ENCODE results near the gene MGAT5B. TPM values are rescaled to one million over a fixed set of nuclear protein-coding genes. Genes with fewer than 3 reads are reported as not detected.

The MGAT5B gene
- total RNA-seq, 6 experiments from 2014 or later: 0.16 TPM; not detected in 5

DNA sequence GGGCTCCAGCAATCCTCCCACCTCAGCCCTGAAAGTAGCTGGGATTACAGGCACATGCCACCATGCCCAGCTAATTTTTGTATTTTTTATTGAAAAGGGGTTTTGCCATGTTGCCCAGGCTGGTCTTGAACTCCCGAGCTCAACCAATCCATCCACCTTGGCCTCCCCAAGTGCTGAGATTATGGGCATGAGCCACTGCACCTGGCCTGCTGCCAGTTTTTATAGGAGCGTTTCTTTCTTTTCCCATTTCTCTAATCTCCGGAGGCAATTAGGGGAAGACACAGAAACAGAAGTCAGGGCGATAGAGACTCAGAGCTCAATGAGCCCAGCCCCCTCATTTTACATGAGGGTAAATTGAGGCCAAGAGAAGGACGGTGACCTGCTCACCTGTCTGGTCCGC, 10.4 kb downstream of the MGAT5B start:
- Histone ChIP-seq H3K4me1 (no peaks in the 10 kb centered on the region), H3K27me3 (no peaks in the 10 kb centered on the region), H3K27ac (no peak overlapping the region), H3K4me3 (no peak overlapping the region), H3K9me3 (no peaks in the 10 kb centered on the region), H3K36me3 (no peaks in the 10 kb centered on the region)
- intact Hi-C loops (cut with DNase I): loop anchor here in 1 of 2 donors (10.0 kb wide), 1 partner anchor 376 kb away; no protein-coding TSS in a partner anchor
- no peak for DNase-seq
- no peak for ATAC-seq
- TF ChIP-seq, protein P1, sequence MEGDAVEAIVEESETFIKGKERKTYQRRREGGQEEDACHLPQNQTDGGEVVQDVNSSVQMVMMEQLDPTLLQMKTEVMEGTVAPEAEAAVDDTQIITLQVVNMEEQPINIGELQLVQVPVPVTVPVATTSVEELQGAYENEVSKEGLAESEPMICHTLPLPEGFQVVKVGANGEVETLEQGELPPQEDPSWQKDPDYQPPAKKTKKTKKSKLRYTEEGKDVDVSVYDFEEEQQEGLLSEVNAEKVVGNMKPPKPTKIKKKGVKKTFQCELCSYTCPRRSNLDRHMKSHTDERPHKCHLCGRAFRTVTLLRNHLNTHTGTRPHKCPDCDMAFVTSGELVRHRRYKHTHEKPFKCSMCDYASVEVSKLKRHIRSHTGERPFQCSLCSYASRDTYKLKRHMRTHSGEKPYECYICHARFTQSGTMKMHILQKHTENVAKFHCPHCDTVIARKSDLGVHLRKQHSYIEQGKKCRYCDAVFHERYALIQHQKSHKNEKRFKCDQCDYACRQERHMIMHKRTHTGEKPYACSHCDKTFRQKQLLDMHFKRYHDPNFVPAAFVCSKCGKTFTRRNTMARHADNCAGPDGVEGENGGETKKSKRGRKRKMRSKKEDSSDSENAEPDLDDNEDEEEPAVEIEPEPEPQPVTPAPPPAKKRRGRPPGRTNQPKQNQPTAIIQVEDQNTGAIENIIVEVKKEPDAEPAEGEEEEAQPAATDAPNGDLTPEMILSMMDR (IDR thresholded peaks at IDR 0.05): no peak
- WGBS (ENCODE audit: insufficient coverage, low coverage, low lambda C conversion rate, missing lambda C conversion rate): 47% methylated on average over 5 of the region's 6 CpGs

DNA sequence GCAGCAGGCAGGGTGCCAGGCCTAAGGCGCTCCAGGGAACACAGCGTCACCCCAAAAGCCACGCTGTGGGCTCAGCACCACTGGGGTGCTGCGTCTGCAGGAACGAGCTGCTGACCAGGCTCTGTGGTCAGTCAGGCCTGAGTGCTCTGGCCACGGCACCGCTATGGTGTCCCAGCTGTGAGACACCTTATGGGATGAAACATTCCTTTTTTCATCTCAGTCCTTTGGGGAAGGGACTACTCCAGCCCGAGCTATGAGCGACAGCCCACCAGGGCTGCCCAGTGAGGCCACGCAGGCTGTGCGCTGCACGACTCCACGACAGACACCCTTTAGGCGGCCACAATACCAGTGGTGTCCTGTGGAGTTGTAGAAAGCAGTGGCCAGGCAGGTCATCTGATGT, 11.1 kb downstream of the MGAT5B start:
- no peaks in the 10 kb centered on the region for H3K9me3 ChIP-seq
- no peak for TF ChIP-seq POLR2A (IDR thresholded peaks at IDR 0.05)
- TF ChIP-seq, protein P1 (IDR thresholded peaks at IDR 0.05): no peak
- H3K36me3 ChIP-seq: no peaks in the 10 kb centered on the region
- no peaks in the 10 kb centered on the region for H3K27me3 ChIP-seq
- H3K27ac ChIP-seq: no peak overlapping the region
- no peak for ATAC-seq
- intact Hi-C loops (cut with DNase I): loop anchor here in 1 of 2 donors (10.0 kb wide), 1 partner anchor 376 kb away; no protein-coding TSS in a partner anchor
- H3K4me3 ChIP-seq: no peak overlapping the region
- DNase-seq: no peak
- no CpG with 5 or more reads among the region's 14 CpGs for WGBS (ENCODE audit: insufficient coverage, low coverage, low lambda C conversion rate, missing lambda C conversion rate)
- H3K4me1 ChIP-seq: no peaks in the 10 kb centered on the region

DNA sequence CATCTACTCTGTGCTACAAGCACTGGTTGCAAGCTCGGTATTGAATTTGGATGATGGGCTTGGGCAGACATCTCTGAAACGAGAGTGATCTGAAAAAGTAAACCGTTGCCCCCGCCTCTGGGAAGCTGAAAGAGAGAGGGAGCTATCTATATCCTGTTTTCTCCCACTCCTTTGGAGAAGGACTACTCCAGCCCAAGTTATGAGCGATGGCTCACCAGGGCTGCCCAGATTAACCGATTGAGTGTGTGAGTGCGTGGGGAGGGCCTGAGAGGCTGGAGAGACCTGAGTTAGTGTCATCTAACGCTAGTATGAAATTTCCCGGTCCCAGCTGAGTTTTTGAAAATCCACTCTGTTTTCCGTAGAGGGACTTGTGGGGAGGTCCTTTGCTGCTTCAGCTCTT, 11.5 kb downstream of the MGAT5B start:
- H3K4me1 ChIP-seq: no peaks in the 10 kb centered on the region
- H3K4me3 ChIP-seq: no peak overlapping the region
- no peaks in the 10 kb centered on the region for H3K9me3 ChIP-seq
- no peak for ATAC-seq
- 40% methylated on average over 9 of the region's 10 CpGs for WGBS (ENCODE audit: insufficient coverage, low coverage, low lambda C conversion rate, missing lambda C conversion rate)
- H3K27ac ChIP-seq: no peak overlapping the region
- no peaks in the 10 kb centered on the region for H3K36me3 ChIP-seq
- intact Hi-C loops (cut with DNase I): loop anchor here in 1 of 2 donors (10.0 kb wide), 1 partner anchor 375 kb away; no protein-coding TSS in a partner anchor
- no peaks in the 10 kb centered on the region for H3K27me3 ChIP-seq
- TF ChIP-seq POLR2A (IDR thresholded peaks at IDR 0.05): no peak
- TF ChIP-seq, protein P1 (IDR thresholded peaks at IDR 0.05): no peak
- no peak for DNase-seq

DNA sequence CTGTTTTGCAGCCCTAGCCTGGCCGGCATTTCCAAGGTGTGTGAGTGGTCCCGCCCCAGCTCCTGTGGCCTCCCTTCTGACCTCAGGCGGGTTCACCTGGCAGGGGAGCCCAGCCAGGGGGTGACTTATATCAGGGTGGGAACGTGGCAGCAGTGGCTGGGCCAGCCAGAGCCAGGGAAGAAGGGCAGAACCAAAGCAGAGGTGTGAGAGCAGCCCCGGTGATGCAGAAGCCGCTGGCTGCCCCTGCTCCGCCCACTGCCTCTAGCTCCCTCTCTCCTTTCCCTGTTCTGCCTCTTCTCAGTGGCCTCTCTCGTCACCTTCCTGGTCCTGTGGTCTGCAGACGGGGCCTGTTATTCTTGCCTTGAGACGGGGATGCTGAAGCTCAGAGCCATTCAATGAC, 12.1 kb downstream of the MGAT5B start:
- ATAC-seq: no peak
- H3K36me3 ChIP-seq: no peaks in the 10 kb centered on the region
- no peak overlapping the region for H3K4me3 ChIP-seq
- H3K27ac ChIP-seq: no peak overlapping the region
- TF ChIP-seq, protein P1 (IDR thresholded peaks at IDR 0.05): no peak
- TF ChIP-seq POLR2A (IDR thresholded peaks at IDR 0.05): no peak
- WGBS (ENCODE audit: insufficient coverage, low coverage, low lambda C conversion rate, missing lambda C conversion rate): 5% methylated on average over 6 of the region's 10 CpGs
- intact Hi-C loops (cut with DNase I): no loop called here
- no peaks in the 10 kb centered on the region for H3K27me3 ChIP-seq
- no peaks in the 10 kb centered on the region for H3K4me1 ChIP-seq
- no peaks in the 10 kb centered on the region for H3K9me3 ChIP-seq
- no peak for DNase-seq

DNA sequence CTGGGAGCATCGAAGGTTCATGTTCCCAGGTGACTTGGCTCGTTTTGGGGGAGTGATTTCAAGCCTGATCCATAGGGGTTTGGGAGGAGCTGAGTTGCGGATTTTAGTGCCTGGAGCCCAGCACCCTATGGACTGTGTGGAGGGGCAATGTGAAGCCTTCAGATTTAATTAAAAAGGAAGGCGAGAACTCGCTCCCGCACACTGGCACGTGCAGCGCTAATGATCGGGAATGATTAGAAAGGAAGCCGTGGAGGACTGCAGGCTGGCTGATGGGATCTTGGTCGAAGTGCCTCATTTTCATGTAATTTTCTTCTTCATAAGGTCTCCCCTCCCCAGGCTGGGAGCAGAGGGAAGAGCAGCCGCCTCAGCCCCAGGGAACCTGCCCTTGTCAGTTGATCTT, 12.8 kb downstream of the MGAT5B start:
- no peaks in the 10 kb centered on the region for H3K36me3 ChIP-seq
- 50% methylated on average over 7 of the region's 12 CpGs for WGBS (ENCODE audit: insufficient coverage, low coverage, low lambda C conversion rate, missing lambda C conversion rate)
- H3K9me3 ChIP-seq: no peaks in the 10 kb centered on the region
- no peak for DNase-seq
- intact Hi-C loops (cut with DNase I): no loop called here
- H3K4me3 ChIP-seq: no peak overlapping the region
- H3K27ac ChIP-seq: no peak overlapping the region
- ATAC-seq: no peak
- no peaks in the 10 kb centered on the region for H3K4me1 ChIP-seq
- no peaks in the 10 kb centered on the region for H3K27me3 ChIP-seq
- no peak for TF ChIP-seq POLR2A (IDR thresholded peaks at IDR 0.05)
- TF ChIP-seq, protein P1 (IDR thresholded peaks at IDR 0.05): no peak
